ENCODE measurements around the gene ELF2. TPM values are rescaled to one million over a fixed set of nuclear protein-coding genes. Genes with fewer than 3 reads are reported as not detected.

The ELF2 gene
- total RNA-seq, 1 donor from 2014 or later, result 48.0 TPM

DNA sequence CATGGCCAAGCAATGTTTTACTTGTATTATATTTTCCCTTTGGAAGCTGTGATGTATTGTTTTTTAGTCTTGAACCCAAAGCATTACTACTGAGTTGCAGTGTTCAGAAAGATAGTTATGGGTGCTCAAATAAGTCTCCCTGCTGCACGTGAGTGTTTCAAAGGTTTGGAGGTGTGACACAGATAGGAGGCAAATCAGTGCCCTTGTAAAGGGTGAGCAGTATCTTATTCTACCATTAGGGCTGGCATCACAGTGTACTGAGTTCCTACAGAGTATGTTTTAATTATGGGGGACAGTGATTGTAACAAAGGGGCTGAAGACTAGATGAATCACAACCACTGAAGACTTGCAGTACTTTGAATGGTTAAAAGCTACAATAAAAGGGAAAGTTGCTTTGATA, 123.1 kb downstream of the ELF2 start:
- H3K9me3 Mint-ChIP-seq (ENCODE audit: unreplicated experiment), result no peaks in the 10 kb centered on the region
- peaks cover 17% of the 10 kb centered on the region for H3K36me3 Mint-ChIP-seq (ENCODE audit: low read depth, unreplicated experiment)
- no peak overlapping the region for H3K4me3 Mint-ChIP-seq (ENCODE audit: unreplicated experiment)
- H3K27me3 Mint-ChIP-seq (ENCODE audit: unreplicated experiment), result no peaks in the 10 kb centered on the region
- TF ChIP-seq, protein P1, sequence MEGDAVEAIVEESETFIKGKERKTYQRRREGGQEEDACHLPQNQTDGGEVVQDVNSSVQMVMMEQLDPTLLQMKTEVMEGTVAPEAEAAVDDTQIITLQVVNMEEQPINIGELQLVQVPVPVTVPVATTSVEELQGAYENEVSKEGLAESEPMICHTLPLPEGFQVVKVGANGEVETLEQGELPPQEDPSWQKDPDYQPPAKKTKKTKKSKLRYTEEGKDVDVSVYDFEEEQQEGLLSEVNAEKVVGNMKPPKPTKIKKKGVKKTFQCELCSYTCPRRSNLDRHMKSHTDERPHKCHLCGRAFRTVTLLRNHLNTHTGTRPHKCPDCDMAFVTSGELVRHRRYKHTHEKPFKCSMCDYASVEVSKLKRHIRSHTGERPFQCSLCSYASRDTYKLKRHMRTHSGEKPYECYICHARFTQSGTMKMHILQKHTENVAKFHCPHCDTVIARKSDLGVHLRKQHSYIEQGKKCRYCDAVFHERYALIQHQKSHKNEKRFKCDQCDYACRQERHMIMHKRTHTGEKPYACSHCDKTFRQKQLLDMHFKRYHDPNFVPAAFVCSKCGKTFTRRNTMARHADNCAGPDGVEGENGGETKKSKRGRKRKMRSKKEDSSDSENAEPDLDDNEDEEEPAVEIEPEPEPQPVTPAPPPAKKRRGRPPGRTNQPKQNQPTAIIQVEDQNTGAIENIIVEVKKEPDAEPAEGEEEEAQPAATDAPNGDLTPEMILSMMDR (IDR thresholded peaks at IDR 0.05; ENCODE audit: unreplicated experiment), result no peak
- no peak for DNase-seq (ENCODE audit: low spot score)
- no peak overlapping the region for H3K27ac Mint-ChIP-seq (ENCODE audit: unreplicated experiment)
- H3K4me1 Mint-ChIP-seq (ENCODE audit: unreplicated experiment), result peaks cover 6% of the 10 kb centered on the region

DNA sequence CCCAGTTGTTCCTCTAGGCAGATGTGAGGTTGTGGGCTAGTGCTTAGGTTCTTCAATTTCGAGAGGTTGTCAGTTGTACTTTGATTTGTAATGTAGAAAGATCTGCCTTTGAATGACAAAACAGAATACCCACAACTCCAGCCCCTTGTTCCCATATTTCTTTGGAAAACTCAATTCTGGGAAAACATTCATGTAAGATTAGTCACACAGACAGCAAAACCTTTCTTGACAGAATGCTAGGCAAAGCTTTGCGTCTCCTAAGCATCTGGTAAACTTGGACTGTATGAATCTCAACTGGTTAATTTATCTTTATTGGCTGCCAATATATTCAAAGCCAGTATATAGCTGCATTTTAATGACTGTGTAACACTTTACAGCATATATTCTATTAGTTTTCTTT, 126.6 kb downstream of the ELF2 start:
- H3K27me3 Mint-ChIP-seq (ENCODE audit: unreplicated experiment), result no peaks in the 10 kb centered on the region
- peak overlapping the region; percentile 26 for H3K27ac Mint-ChIP-seq (ENCODE audit: unreplicated experiment)
- DNase-seq (ENCODE audit: low spot score), result no peak
- H3K4me3 Mint-ChIP-seq (ENCODE audit: unreplicated experiment), result no peak overlapping the region
- peaks cover 20% of the 10 kb centered on the region for H3K36me3 Mint-ChIP-seq (ENCODE audit: low read depth, unreplicated experiment)
- TF ChIP-seq, protein P1 (IDR thresholded peaks at IDR 0.05; ENCODE audit: unreplicated experiment), result no peak
- no peaks in the 10 kb centered on the region for H3K4me1 Mint-ChIP-seq (ENCODE audit: unreplicated experiment)
- H3K9me3 Mint-ChIP-seq (ENCODE audit: unreplicated experiment), result no peaks in the 10 kb centered on the region

DNA sequence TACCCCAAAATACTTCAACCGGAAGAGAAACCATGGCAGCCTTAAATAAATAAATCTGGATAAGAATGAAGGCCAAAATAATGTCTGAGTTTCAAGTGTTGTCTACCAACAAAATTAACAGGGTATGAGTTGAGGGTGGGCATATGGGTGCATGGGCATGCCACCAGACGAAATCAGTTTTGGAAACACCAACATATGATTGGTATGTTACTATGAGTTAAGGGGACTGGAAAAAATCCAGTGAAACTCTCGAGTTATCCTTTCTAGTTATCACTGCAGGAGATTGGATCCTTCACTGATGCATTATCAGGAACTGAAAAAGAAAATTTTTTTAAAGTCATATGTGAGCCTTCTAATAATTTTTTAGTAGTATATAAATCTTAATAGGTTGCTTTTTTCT, 129.0 kb downstream of the ELF2 start:
- Mint-ChIP-seq H3K4me1 (ENCODE audit: unreplicated experiment) (peaks cover 14% of the 10 kb centered on the region), H3K27ac (ENCODE audit: unreplicated experiment) (no peak overlapping the region), H3K27me3 (ENCODE audit: unreplicated experiment) (peaks cover 3% of the 10 kb centered on the region), H3K9me3 (ENCODE audit: unreplicated experiment) (no peaks in the 10 kb centered on the region), H3K4me3 (ENCODE audit: unreplicated experiment) (no peak overlapping the region), H3K36me3 (ENCODE audit: low read depth, unreplicated experiment) (peaks cover 20% of the 10 kb centered on the region)
- TF ChIP-seq, protein P1 (IDR thresholded peaks at IDR 0.05; ENCODE audit: unreplicated experiment), result no peak
- DNase-seq (ENCODE audit: low spot score), result no peak

DNA sequence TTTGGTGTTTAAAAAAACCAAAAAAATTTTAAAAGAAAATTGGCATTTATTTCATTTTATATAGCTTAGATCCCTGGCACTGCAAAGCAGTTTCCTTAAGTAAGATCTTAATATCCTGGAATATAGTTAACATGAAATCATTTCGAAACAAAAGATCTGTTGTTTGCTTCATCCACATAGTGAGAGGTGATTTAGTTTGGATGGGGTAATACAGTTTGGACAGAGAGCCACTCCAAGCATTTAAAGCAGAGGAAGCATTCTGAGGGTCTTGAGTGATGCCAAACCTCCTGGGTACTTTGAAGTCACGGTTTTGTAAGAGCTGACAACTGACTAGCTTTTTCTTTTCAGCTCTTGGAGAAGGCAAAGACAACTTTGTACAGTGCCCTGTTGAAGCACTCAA, 132.7 kb downstream of the ELF2 start:
- H3K4me3 Mint-ChIP-seq (ENCODE audit: unreplicated experiment), result peak overlapping the region; percentile 23
- peaks cover 31% of the 10 kb centered on the region for H3K4me1 Mint-ChIP-seq (ENCODE audit: unreplicated experiment)
- peaks cover 20% of the 10 kb centered on the region for H3K36me3 Mint-ChIP-seq (ENCODE audit: low read depth, unreplicated experiment)
- H3K27me3 Mint-ChIP-seq (ENCODE audit: unreplicated experiment), result peaks cover 5% of the 10 kb centered on the region
- TF ChIP-seq, protein P1 (IDR thresholded peaks at IDR 0.05; ENCODE audit: unreplicated experiment), result no peak
- peak overlapping the region; percentile 63 for H3K27ac Mint-ChIP-seq (ENCODE audit: unreplicated experiment)
- DNase-seq (ENCODE audit: low spot score), result no peak
- H3K9me3 Mint-ChIP-seq (ENCODE audit: unreplicated experiment), result no peaks in the 10 kb centered on the region

DNA sequence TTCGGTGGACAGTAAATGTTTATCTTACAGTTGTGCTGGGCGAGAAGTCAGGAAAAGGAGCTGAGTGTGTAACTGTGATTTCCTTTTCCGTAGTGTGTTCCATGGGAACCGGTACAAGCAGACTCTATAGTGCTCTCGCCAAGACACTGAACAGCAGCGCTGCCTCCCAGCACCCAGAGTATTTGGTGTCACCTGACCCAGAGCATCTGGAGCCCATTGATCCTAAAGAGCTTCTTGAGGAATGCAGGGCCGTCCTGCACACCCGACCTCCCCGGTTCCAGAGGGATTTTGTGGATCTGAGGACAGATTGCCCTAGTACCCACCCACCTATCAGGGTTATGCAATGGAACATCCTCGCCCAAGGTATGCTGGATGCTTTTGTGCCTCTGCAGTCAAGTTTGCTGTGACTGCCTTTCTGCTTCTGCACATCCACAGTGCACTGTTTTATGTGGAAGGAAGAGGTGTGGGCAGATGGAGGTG, 134.0 kb downstream of the ELF2 start:
- Mint-ChIP-seq H3K27ac (ENCODE audit: unreplicated experiment) (peak overlapping the region; percentile 97), H3K4me1 (ENCODE audit: unreplicated experiment) (peaks cover 31% of the 10 kb centered on the region)
- DNase-seq (ENCODE audit: low spot score), result peak; percentile 28

More for the DNA sequence above, 134.0 kb downstream of the ELF2 start:
- no peaks in the 10 kb centered on the region for H3K9me3 Mint-ChIP-seq (ENCODE audit: unreplicated experiment)
- H3K36me3 Mint-ChIP-seq (ENCODE audit: low read depth, unreplicated experiment), result peaks cover 14% of the 10 kb centered on the region
- TF ChIP-seq, protein P1 (IDR thresholded peaks at IDR 0.05; ENCODE audit: unreplicated experiment), result no peak
- peak overlapping the region; percentile 29 for H3K4me3 Mint-ChIP-seq (ENCODE audit: unreplicated experiment)
- peaks cover 7% of the 10 kb centered on the region for H3K27me3 Mint-ChIP-seq (ENCODE audit: unreplicated experiment)
